Hematopoietic multipotent progenitor cell (in vitro differentiated cells): ENCODE results near the gene MRPL51. TPM values are rescaled to one million over a fixed set of nuclear protein-coding genes. Genes with fewer than 3 reads are reported as not detected.
"Not testable (repeated sequence)": the region's sequence is repeated elsewhere in the genome, so short reads cannot be mapped to it uniquely, and the experiment has no call there.

Source experiments
- DNase-seq, 3 donors: peaks; one replicate each; pipeline ENCODE4 v3.0.0-alpha.2; 2011 to 2015; ENCODE audit warnings: low read depth in 2 of 3, low spot score in 2 of 3
- total RNA-seq: library from RNA; depleted of rRNA; stranded (reverse); fragments of >200 nt; gene quantifications from one replicate; pipeline ENCODE4 v1.2.3, GENCODE V29; 2012

The MRPL51 gene
- total RNA-seq, 1 donor: 29.1 TPM

DNA sequence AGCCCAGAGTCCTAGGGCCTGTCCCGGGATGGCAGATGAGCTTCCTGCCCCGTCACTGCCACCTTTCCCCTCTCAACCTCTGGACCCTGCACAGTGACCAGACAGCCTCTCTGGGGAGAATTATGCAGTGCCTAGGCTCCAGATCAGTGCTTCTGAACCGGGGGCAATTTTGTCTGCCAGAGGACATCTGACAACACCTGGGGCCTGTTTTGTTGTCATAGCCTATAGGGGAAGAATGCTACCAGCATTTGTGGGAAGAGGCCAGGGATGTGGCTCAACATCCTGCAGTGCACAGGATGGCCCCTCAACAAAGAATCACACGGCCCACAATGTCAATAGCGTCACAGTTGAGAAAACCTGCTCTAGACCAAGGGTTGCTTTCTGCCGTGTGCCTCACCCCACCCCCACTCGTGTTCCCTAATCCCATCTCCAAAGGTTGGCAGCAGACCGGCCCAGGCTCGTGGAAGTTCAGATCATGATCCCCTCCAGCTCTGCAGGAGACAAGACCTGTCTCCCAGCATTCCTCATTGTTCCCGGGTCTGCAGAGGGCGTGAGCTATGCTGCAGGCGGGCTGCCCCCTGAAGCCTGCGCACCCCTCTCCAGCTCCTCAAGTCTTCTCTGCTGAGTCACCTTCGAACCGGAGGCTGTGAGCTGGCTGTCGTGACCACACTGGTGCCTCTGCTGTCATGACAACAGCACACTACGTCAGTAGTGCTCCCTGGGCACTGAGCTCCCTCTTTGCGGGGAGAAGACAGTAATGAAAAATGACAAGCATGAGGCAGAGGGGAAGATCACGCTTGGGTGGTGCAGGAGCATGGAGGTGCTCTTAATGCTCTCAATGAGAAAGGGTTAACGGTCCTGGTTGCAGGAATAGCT, 39.2 kb upstream of the MRPL51 start:
- DNase-seq: peak; percentile 58 to 97 (median 97)

DNA sequence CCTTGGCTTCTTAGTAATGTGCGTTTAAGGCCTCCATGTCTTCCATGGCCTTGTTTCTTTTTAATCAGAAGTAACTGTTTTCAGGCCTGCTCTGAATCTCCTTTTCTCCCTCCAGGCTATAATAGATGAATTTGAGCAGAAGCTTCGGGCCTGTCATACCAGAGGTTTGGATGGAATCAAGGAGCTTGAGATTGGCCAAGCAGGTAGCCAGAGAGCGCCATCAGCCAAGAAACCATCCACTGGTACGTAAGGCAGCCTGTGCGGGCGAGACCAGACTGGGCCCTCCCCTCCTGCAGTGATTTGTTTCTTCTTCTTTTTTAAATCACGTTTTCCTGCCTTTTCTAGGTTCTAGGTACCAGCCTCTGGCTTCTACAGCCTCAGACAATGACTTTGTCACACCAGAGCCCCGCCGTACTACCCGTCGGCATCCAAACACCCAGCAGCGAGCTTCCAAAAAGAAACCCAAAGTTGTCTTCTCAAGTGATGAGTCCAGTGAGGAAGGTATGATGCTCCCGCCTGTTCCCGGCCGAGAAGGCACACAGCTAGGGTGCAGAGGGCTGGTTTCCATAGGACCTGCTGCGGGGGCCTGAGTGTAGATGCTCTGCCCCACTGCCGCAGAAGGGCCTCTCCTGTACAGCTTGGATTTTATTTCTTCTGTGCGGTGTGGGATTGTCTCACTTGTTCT, 37.7 kb upstream of the MRPL51 start:
- DNase-seq: no peak

- DNase-seq: no peak
Observed at GRCh38 chr12:6529291-6529737, 36.3 kb upstream of the MRPL51 start.

- DNase-seq: no peak
Observed at GRCh38 chr12:6528539-6529235, 35.6 kb upstream of the MRPL51 start.

- DNase-seq: no peak
Observed at GRCh38 chr12:6527711-6528110, 34.6 kb upstream of the MRPL51 start.

DNA sequence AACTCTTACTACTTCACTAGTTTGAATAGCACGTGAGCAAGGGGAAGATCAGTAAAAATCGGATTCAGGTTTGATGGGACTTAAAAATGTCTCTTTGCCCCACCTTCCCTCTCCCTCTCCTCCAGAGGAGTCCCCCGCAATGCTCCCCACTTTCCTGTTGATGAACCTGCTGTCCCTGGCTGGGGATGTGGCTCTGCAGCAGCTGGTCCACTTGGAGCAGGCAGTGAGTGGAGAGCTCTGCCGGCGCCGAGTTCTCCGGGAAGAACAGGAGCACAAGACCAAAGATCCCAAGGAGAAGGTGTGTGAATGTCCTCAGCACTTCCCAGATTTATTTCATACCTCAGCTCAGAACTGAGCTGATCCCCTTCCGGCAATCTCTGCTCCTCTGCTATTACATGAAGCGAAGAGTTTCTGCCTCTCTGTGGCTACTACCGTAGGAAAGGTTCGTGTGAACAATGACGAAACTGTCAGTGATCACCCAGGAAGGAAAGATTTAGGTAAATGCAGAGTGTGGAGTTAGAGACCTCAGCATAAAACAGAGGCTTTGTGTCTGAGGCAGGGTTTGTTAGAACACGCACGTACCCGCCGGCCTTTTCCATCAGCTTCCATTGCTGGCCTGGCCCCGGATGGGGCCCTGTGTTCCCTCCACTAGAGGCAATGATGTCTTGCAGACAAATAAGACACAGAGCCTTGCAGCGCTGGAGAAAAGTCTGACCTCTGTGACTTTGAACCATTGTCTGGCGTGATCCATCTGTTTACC, 33.9 kb upstream of the MRPL51 start:
- no peak for DNase-seq

GRCh38 chr12:6526201-6526600, 33.1 kb upstream of the MRPL51 start:
- DNase-seq: no peak

DNA sequence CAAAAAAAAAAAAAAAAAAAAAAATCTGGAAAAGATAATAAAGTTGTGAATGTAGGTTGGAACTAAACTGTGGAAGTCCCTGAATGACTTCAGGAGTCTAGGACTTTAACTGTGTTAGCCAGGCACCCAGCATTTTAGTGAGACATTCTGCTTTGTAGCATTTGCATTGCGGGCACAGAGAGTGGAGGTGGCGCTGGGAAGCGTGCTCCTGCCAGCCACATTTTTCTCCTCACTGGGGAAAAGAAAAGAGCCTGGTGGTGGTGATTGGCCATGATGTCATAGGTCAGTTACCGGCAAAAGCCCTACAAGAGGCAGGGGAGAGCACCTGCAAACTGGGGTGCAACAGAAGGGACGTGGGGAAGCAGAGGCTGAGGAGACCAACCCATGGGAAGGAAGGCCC, 31.6 kb upstream of the MRPL51 start:
- DNase-seq: no peak

- DNase-seq: no peak
Observed at GRCh38 chr12:6523708-6524107, 30.6 kb upstream of the MRPL51 start.

DNA sequence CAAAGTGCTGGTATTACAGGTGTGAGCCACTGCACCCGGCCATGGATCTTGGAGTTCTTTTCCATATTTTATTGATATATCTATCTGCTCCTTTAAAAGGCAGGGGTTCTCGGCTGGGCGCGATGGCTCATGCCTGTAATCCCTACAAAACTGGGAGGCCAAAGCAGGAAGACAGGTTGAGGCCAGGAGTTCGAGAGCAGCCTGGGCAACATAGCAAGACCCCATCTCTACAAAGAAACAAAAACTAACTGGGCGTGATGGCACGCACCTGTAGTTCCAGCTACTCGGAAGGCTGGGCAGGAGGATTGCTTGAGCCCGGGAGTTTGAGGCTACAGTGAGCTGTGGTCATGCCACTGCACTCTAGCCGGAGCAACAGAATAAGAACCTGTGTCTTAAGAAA, 29.1 kb upstream of the MRPL51 start:
- DNase-seq: no peak

DNA sequence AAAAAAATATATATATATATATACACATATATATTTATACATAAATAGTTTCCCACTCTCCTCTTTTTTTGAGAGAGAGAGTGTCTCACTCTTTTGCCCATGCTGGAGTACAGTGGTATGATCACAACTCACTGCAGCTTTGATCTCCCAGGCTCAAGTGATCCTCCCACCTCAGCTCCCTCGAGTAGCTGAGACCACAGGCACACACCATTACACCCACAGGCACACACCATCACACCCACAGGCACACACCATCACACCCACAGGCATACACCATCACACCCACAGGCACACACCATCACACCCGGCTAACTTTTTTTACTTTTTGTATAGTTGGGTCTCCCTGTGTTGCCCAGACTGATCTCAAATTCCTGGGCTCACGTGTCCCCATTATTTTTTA, 27.1 kb upstream of the MRPL51 start:
- no peak for DNase-seq

GRCh38 chr12:6508087-6508486, 15.0 kb upstream of the MRPL51 start:
- DNase-seq: no peak

GRCh38 chr12:6507102-6507998, 14.3 kb upstream of the MRPL51 start:
- DNase-seq: no peak

DNA sequence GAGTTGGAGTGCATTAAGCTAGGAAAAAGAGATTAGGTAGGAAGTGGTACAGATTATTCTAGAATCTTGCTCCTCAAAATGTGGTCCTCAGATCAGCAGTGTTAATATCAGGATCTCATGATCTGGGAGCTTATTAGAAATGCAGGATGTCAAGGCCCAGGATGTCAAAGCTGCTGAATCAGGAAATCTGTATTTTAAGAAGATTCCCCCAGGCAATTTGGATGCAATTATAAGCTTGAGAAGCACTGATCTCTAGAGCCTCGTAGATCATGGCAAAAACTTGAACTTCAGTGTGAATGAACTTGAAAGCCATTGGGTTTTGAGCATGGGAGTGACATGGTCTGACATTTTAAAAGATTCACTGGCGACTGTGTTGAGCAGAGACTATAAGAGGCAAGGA, 7.4 kb upstream of the MRPL51 start:
- no peak for DNase-seq

DNA sequence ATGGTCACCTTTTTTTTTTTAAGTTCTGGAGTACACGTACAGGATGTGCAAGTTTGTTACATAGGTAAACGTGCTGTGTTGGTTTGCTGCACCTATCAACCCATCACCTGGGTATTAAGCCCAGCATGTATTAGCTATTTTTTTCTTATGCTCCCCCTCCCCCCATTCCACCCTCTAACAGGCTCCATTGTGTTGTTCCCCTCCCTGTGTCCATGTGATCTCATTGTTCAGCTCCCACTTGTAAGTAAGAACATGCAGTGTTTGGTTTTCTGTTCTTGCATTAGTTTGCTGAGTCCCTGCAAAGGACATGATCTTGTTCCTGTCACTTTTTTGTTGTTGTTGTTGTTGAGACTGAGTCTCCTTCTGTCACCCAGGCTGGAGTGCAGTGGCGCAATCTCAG, 4.2 kb upstream of the MRPL51 start:
- DNase-seq: not testable (repeated sequence)

DNA sequence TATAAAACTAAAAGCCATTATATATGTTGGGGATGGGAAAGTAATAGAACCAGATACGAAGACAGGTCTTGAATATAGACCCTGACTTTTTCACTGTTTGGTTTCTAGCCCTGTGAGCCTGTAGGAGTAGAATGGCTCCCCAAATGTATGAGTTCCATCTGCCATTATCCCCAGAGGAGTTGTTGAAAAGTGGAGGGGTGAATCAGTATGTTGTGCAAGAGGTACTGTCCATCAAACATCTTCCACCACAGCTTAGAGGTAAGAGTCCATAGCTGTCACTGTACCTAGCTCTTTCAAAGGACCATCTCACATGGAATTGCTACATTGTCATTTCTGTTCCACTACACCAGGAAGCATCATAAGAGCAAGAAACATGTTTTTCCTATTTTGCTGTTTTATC, 1.9 kb upstream of the MRPL51 start:
- no peak for DNase-seq

DNA sequence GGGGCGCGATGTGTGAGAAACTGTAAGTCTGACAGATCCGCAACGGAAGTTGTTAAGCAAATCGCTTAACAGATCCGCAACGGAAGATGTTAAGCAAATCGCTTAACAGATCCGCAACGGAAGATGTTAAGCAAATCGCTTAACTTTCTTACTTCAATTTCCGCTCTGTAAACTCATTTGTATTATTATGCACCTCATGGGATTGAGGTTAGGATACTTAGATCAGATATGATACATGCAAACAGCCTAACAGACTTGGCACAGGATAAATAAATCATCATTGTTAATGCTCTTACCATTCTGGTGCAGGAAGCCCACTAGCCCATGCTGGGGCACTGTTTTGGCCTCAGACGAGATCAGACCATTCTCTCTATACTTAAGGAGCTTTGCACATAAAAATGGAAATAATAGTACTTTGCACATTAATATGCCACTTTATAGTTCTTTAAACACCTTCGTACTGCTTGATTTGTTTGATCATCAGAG, 1.2 kb upstream of the MRPL51 start:
- peak in 1 of 3 donors; percentile 38 for DNase-seq

DNA sequence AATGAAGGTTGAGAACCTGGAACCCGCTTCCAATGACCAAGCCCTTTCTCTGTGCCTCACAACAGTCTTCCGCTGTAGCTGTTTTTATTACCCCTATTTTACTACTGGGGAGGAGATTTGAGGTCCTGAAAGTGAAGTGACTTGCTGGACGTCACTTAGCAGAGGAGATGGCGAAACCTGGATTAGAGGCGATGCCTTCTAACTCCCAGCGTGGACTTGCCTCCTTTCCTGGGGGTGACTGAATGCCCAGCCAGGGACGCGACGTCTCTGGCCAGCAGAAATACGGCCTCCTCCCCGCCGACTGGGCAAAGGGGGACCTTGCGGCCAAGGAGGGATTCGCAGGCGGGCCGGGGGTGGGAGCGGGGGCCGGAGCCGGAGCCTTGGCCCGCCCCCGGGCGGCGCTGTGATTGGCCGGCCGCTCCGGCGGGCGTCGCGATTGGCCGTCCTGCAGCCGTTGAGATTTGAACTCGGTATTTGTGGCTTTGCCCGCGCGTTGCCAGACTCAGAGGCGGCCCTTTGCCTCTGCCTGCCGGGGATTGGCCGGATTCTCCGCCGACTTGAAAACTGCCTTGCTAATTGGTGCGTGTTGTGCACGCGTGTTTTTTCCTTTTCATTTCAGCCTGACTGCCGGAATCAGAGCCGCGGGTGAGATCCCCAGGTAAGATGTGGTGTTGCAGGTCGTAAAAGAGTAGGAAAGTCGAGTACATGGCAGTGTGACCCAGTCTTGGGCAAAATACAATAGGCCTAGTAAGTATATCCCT, 615 bp upstream of the MRPL51 start, which contains the start of gene NCAPD2:
TSS of gene NCAPD2 (plus strand) at position 606 of the 761 bp plus-strand sequence. CDS start 997 bp downstream, outside the sequence.
- peak; percentile 84 to 97 (median 96) for DNase-seq

GRCh38 chr12:6490673-6491072, 2.4 kb downstream of the MRPL51 start:
- DNase-seq: not testable (repeated sequence)
